ENCODE results near the gene IHH. TPM values are rescaled to one million over a fixed set of nuclear protein-coding genes. Genes with fewer than 3 reads are reported as not detected.

IHH gene
- total RNA-seq, 2 experiments from 2014 or later, result not detected

- ChIA-PET CTCF (interaction anchor here (0.9 kb wide), 1 partner anchor 13 kb away, joined by 3 read pairs; no protein-coding TSS in a partner anchor), POLR2A (no interaction called here)
Measured at GRCh38 chr2:219079417-219079816, 18.7 kb upstream of the IHH start.

DNA sequence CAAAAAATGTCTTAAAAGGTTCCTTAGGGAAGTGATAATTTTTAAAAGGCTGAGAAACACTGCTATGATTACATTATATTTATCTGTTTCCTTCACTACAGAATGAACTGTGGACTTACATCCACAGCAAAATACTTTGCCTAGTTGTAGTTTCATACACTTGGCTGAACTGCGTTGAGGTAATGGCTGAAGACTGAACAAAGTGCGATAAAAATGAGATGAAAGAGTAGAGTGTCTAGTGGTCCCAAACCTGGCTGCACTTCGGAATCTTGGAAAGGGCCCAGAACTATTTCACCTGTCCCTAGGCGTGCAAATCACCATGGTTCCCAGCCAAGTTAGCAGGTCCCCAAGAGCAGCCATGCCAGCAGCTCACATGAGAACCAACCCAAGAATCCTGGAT lies 18.2 kb upstream of the IHH start:
- CTCF ChIA-PET, result no interaction called here

GRCh38 chr2:219078126-219078525 lies 17.4 kb upstream of the IHH start:
- ChIA-PET POLR2A (no interaction called here), CTCF (no interaction called here)

More for the DNA sequence above, 18.2 kb upstream of the IHH start:
- POLR2A ChIA-PET, result no interaction called here

GRCh38 chr2:219076253-219076652 lies 15.5 kb upstream of the IHH start:
- ChIA-PET POLR2A (no interaction called here), CTCF (interaction anchor here (0.7 kb wide), 1 partner anchor 313 kb away, joined by 3 read pairs; no protein-coding TSS in a partner anchor)

GRCh38 chr2:219073413-219074129 lies 12.8 kb upstream of the IHH start:
- ChIA-PET CTCF (interaction anchor here (1.2 to 2.6 kb wide), 6 partner anchors 12 to 81 kb away, joined by 3 to 11 read pairs (median 6); no protein-coding TSS in a partner anchor), POLR2A (no interaction called here)

DNA sequence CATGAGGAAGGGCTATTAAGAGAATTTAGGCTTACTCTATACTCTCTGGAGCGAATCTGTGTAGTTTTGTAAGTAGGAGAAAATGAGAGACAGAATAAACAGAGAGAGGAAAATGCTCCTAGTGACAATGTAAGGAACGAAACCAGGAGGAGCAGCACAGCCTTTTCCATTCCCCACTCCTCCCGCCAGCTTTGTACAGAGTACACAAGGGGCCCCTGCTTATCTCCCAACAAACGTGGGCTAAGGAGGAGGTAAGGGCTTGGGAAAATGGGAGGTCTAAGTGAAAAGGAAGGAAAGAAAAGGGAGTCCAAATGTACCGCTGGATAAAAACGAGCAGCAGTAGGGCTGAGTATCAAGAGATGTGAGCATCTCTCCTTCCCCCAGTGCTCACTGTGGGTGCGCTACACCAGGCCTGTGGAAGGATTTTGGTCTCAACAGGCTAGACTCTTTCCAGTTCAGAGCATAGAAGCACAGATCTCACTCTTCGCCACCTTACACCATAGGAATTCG lies 12.1 kb upstream of the IHH start:
- POLR2A ChIA-PET, result no interaction called here

GRCh38 chr2:219071131-219071816 lies 10.6 kb upstream of the IHH start:
- CTCF ChIA-PET, result interaction anchor here (0.6 to 6.8 kb wide), 6 partner anchors 8 to 224 kb away, joined by 3 to 38 read pairs (median 4); partner anchors contain the start of gene IHH
- POLR2A ChIA-PET, result no interaction called here

More for the DNA sequence above, 12.1 kb upstream of the IHH start:
- CTCF ChIA-PET, result interaction anchor here (0.9 to 6.8 kb wide), 11 partner anchors 9 to 123 kb away, joined by 3 to 38 read pairs (median 5); partner anchors contain the start of gene IHH

DNA sequence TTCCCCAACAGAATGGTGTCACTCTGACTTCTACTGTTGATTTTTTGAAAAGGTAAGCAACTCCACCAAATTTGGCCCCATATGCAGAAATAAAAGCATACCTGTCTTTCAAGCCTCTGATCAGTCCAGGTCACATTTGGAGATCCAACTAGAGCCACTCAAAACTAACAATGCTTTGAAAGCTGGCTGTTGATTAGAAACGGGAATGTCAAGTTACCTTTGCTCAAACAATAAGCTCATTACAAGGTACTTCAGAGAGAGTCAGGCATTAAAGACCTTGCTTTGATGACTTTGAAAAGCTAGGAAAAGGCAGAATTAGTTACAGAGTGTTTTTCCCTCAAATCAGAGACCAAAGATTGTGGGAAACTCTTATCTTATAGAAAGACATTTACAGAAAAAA lies 4.8 kb upstream of the IHH start:
- ChIA-PET POLR2A (no interaction called here), CTCF (interaction anchor here (0.9 kb wide), 1 partner anchor 36 kb away, joined by 3 read pairs; no protein-coding TSS in a partner anchor)

- POLR2A ChIA-PET, result no interaction called here
- CTCF ChIA-PET, result interaction anchor here (0.8 to 7.0 kb wide), 6 partner anchors 32 to 97 kb away, joined by 3 to 93 read pairs (median 4); no protein-coding TSS in a partner anchor
Measured at GRCh38 chr2:219062081-219062480, 1.4 kb upstream of the IHH start.

DNA sequence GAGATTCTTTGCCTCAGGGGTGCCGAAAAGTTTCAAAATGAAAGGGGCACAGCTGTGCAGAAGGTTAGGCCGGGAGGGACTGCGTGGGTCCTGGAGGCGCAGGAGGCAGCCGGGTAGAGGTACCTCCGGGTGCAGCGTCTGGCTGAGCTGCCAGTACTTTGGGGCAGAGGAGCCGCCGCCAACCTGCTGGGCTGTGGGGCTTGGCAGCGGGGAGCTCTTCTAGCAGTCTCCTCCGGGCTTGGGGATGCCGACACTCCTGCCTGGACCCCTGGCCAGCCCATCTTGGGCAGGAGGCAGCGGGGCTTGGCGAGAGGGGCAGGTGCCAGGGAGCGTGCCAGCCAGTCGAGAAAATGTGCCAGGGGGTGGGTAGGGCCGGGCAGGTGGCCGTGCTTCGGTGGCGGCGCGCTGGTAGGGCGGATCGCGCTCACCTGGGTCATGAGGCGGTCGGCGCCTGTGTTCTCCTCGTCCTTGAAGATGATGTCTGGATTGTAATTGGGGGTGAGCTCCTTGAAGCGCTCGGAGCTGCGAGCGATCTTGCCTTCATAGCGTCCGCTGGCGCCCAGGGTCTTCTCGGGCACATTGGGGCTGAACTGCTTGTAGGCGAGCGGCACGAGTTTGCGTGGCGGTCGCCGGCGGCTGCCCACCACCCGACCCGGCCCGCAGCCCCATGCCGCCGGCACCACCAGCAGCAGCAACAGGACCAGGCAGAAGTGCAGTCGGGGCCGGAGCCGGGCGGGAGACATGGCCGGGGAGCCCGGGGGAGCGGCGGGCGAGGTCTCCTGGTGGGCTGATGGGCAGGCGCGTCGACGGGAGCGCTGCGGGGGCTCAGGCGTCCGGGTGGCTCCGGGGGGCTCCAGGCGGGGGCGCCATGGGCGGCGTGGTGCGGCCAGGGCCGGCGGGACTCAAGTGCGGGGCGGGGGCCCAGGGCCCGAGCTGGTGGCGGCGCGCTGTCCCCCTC lies 717 bp downstream of the IHH start:
- ChIA-PET POLR2A (no interaction called here), CTCF (interaction anchor here (1.2 to 7.0 kb wide), 10 partner anchors 9 to 238 kb away, joined by 3 to 93 read pairs (median 14); partner anchors contain the start of gene NHEJ1)

DNA sequence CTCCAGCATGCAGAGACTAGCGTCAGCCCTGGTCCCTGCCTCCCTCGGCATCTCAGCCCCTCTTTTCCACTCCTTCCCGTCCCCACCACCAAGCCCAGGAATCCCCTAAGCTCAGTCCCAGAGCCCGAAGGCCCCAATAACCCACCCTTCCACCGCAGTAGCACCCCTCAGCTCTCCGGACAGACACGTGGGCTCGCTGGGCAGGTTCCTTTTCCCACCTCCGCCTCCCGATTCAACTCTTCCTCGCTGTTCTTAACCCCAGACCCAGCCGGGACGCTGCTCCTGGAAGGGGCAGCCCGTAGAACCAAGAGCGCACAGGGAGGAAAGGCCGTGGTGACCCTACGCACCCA lies 1.4 kb downstream of the IHH start:
- POLR2A ChIA-PET, result no interaction called here

GRCh38 chr2:219058541-219059374 lies 2.0 kb downstream of the IHH start:
- ChIA-PET POLR2A (no interaction called here), CTCF (interaction anchor here (0.5 to 7.0 kb wide), 37 partner anchors 11 to 442 kb away, joined by 3 to 93 read pairs (median 5); partner anchors contain the start of genes CFAP65, NHEJ1 and ZFAND2B)

More for the DNA sequence above, 1.4 kb downstream of the IHH start:
- CTCF ChIA-PET, result interaction anchor here (1.2 to 7.0 kb wide), 17 partner anchors 10 to 239 kb away, joined by 3 to 93 read pairs (median 8); partner anchors contain the start of gene NHEJ1

DNA sequence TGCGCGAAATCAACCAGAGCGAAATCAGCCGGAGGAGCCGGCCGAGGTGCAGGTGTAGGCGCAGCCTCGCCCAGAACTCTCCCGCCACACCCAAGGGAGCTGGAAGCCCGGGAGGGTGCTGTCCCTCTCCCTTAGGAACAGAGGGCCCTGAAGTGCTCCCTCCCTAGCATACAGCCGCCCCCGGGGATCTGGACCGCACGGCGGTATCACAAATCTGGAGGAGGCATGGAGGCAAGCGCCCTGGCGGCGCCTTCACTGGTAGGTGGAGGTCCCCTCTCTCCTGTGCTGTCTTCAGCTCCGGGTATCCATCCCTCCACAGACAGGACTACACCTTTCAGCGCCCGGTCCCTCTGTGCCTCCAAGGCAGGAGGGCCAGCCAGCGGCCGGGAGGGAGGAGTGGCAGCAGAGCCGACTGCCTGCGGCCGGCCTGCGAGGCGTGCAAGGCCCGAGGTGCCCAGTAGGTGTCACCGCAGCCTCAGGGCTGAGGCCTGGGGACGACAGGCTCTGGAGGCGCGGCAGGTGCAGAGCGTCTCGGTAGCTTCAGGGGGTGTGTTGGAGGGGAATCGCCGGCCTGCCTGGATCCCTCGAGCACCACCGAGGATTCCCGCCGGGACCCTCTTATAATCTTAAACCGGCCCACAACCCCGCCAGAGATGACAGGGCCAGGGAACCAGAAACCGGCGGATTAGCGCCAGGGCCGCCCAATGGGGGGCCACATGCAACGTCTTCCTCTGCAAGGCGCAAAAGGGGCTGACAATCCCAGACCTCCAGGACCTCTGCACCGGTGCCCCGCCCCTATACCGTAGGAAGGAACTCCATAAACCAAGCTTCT lies 2.8 kb downstream of the IHH start:
- POLR2A ChIA-PET, result no interaction called here
- CTCF ChIA-PET, result interaction anchor here (0.5 to 7.0 kb wide), 38 partner anchors 11 to 1067 kb away, joined by 3 to 93 read pairs (median 5); partner anchors contain the start of genes CFAP65, NHEJ1 and ZFAND2B

DNA sequence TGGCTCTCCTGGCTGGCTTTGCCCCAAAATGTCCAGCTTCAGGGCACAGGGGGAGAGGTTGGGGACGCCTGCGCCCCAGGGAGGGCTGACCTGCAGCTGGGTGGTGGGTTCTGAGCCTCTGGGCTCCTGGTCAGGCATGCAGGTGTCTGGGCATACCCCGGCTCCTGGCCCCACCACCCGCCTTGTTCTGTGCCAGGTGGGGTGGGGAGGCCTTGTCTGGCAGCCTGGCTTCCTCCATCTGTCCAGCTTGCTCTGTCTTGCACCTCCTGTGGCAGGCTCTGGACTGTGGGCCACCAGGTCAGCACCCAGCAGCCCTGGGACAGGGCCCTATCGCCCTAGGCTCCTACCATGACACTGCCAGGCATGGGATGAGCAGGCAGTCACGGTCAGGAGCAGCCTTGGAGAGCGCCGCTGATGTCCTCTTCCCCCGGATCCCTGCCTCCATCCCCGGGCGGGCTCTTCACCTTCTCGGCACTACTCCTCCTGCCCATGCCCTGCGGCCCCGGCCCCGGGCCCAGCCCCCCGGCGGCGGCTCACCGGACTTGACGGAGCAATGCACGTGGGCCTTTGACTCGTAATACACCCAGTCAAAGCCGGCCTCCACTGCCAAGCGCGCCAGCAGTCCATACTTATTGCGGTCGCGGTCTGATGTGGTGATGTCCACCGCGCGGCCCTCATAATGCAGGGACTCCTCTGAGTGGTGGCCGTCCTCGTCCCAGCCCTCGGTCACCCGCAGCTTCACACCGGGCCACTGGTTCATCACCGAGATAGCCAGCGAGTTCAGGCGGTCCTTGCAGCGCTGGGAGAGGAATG lies 3.6 kb downstream of the IHH start:
- ChIA-PET CTCF (interaction anchor here (0.5 to 7.0 kb wide), 19 partner anchors 11 to 1066 kb away, joined by 3 to 93 read pairs (median 7); partner anchors contain the start of genes CFAP65 and NHEJ1), POLR2A (no interaction called here)

- ChIA-PET CTCF (interaction anchor here (0.9 to 7.0 kb wide), 5 partner anchors 13 to 102 kb away, joined by 3 to 93 read pairs (median 35); partner anchors contain the start of gene NHEJ1), POLR2A (no interaction called here)
Measured at GRCh38 chr2:219056176-219056895, 4.4 kb downstream of the IHH start.

Measured in activated CD8-positive, alpha-beta memory T cell treated with anti-CD3 and anti-CD28 coated beads for 36 hours (primary cell).